HG03520 (cell line): Measurements from ENCODE around the gene GATAD2B.
"Not testable (repeated sequence)": the region's sequence is repeated elsewhere in the genome, so short reads cannot be mapped to it uniquely, and the experiment has no call there.

Source experiments
- ATAC-seq: cut with Tn5 transposase; IDR thresholded peaks from one replicate; pipeline ENCODE4 v1.9.1; 2021; ENCODE audit warnings: mild to moderate bottlenecking, moderate library complexity; ENCODE audit not compliant: unreplicated experiment

The GATAD2B gene

GRCh38 chr1:153798468-153798780, 124.3 kb downstream of the GATAD2B start:
- no peak for ATAC-seq

DNA sequence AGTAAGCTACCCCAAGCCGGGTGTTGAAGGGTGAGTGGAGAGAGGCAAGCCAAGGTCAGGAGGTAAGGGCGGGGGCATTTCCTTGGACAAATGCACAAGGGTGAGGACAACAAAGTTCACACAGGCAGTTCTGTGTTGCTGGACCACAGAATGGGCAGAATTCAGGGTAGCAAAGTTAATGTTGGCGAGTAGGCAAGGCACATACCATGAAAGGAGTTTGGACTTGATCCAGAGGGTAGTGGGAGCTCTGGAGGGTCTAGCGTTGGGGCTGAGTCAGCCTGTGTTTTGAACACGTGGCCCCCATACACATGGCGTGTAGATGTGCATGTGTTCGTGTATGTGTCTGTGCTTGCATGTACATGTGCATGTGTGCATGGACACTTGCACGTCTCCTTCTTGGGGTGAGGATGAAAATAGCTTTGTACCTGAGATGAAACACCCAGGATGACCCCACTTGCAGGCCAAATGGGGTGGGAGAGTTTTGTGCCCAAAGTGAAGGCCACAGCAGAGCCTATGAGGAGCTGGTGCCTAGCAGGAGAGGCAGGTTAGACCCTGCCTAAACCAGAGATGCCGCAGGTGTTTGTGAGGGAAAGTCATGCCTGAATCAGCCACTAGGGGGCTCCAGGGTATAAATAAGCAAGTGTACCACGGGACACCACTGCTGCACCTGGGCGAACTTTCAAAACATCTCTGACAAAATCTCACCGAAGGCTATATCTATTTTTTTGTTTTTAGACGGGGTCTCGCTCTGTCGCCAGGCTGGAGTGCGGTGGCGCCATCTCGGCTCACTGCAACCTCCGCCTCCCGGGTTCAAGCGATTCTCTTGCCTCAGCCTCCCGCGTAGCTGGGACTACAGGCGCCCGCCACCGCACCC, 125.7 kb downstream of the GATAD2B start:
- peak; percentile 52 for ATAC-seq

DNA sequence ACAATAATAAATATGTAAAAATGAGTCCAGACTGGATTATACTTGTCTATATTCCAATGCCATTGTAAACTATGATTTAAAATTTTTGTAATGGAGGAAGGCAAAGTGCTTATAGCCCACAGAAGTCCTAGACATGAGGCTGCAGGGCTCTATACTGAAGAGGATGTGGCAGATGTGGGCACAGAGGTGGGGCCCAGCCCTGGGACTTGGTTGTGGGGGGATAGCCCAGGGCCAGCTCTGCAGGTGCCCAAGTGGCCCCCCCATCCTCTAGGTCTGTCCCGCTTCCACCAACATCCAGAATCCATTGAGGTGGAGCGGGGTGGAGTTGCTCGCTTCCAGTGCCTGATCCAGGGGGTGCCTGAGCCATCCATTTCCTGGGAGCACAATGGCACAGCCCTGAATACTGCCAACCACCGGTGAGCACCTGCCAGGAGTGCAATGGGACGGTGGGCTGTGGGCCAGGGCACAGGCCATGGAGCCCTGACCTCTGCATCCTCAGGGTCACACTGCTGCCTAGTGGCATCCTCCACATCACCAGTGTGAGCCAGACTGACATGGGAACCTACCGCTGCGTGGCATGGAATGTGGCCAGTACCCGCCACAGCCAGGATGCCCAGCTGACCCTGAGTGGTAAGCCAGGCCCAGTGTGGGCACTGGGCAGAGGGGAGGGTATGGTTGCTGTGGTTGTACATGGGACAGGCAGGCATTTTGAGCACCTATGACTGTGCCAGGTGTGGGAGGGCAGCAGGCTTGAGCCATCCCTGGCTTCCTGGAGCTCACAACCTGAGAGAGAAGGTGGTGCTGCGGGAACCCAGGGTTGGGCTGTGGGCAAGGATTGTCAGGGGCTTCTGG, 126.6 kb downstream of the GATAD2B start:
- ATAC-seq = no peak

GRCh38 chr1:153795330-153795837, 127.4 kb downstream of the GATAD2B start:
- no peak for ATAC-seq

DNA sequence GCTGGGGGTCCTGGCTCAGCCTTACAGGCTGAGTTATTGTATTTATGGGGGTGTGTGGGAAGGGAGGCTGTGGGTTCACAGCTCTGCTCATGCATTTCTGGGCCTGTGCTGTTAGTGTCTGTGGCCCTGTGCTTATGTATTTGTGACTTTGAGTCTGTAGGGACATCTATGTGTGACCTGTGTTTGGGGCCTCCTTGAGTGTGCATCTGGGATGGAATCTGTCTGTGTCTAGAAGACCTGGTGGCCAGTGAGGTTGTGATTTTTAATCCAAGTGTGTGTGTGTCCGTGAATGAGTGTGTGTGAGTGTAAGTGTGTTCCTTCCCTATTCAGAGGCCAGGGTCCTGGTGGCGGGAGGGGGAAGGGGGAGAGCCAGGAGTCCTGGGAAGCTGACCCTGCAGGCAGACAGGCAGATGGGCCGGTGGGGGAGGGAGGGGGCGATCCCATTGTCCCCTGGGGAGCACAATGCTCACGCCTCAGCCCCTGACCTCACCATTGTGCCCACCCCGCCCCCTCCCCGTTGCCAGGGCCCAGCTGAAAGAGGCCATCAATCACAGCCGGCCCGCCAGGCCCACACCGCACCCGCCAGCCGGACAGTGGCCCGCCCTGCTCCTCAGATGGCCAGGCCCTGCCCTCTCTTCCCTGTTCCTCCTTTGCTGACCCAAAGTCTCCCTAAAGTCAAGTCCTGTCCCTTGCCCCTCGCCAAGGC, 128.0 kb downstream of the GATAD2B start:
- no peak for ATAC-seq

- no peak for ATAC-seq
These were observed 128.7 kb downstream of the GATAD2B start for GRCh38 chr1:153793973-153794615.

DNA sequence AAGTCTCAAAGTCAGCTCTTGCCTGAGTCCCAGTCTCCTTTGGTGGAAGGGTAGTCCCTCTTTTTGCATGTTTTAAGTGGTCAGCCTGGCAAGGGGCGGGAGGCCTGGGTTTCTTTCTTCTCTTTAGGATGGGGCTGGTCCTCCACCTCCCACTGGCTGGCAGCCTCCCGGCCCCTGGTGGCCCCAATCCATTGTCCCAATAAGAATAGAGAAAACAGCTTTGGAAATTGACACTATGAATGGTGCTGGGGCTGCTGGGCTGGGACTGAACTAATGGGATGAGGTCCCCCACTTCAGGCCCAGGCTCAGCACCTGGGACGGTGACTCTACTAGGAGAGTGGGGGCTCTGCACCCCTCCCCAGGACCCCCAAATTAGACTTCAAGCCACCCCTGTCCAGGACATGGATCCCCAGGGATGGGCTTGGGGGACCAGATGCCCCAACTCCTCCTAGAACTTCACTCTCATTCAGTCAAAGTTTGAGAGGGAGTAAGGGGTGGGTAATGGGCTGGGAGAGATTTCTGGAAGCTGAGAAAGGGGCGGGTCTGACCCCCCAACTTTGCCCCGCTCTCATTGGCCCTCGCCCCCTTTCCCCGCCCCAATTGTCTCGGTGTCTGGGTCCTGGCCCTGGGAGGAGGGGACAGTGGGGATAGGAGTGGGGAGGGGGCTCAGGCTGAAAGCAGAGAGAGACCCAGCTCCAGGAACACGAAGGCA, 129.4 kb downstream of the GATAD2B start:
- no peak for ATAC-seq

- no peak for ATAC-seq
These were observed 130.1 kb downstream of the GATAD2B start for GRCh38 chr1:153792631-153793041.

GRCh38 chr1:153791648-153792253, 131.0 kb downstream of the GATAD2B start:
- ATAC-seq = no peak

DNA sequence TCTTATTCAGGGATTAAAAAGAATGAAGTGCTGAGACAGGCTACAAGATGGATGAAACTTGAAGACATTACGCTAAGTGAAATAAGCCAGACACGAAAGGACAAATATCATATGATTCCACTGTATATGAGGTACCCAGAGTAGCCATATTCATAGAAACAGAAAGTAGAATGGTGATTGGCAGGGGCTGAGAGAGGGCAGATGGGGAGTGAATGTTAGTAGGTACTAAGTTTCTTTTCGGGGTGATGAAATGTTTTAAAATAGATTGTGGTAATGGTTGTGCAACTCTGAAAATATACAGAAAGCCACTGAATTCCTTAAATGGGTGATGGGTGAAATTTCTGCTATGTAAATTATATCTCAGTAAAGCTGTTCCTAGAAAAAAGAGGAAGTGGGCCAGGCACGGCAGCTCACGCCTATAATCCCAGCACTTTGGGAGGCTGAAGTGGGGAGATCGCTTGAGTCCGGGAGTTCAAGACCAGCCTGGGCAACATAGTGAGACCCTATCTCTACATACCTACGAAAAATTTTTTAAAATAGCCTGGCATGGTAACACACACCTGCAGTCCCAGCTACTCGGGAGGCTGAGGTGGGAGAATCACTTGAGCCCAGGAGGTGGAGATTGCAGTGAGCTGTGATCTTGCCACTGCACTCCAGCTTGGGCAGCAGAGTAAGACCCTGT, 131.7 kb downstream of the GATAD2B start:
- ATAC-seq = peak; percentile 82

- peak; percentile 5 for ATAC-seq
These were observed 132.3 kb downstream of the GATAD2B start for GRCh38 chr1:153790313-153790965.

- no peak for ATAC-seq
These were observed 133.2 kb downstream of the GATAD2B start for GRCh38 chr1:153789478-153790034.

- no peak for ATAC-seq
These were observed 136.6 kb downstream of the GATAD2B start for GRCh38 chr1:153786038-153786790.

DNA sequence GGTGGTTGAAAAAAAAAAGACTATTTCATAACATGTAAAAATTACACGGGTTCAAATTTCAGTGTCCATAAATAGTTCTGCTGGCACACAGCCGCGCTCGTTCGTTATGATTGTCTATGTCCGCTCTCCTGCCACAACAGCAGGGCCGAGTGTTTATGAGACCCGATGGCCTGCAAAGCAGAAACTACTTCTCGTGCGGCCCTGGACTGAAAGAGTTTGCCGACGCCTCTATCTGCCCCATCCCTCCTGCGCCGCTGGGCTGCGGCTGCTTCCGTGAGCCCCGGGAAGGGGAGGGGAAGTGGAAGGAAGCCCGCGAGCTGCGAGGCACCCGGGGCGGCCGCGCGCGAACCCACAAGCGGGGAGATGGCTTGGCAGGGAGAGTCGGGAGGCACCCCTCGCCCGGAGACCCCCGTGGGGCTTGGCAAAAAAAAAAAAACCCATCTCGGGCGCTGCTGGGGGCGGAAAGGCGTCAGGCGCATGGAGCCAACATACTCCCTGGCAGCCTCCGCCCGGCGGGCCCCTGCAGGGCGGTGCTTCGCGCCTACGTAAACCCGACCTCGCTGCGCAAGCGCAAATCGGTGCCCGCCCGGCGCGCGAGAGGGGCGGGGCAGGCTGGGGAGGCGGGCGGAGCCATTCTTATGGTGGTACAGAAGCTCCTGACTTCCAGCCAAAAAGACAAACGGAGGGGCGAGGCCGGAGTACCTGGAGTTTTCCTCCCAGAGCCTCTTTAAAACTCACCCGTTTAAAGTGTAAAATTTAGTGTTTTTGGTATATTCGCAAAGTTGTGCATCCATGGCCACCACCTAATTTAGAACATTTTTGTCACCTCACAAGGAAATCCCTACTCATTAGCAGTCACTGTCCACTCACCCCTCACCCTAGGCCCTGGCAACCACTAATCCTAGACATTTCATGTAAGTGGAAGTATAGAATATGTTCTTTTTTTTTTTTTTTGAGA, 139.3 kb downstream of the GATAD2B start:
- peak; percentile 88 for ATAC-seq

DNA sequence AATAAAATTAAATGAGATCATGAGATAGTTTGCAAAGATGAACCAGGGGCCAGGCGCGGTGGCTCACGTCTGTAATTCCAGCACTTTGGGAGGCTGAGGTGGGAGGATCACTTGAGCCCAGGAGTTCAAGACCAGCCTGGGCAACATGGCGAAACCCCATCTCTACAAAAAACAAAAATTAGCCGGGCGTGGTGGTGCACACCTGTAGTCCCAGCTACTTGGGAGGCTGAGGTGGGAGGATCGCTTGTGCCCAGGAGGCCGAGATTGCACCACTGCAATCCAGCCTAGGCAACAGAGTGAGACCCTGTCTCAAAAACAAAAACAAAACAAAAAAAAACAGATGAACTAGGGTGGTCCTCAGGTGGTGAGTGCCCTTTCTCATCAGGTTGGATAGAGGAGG, 140.1 kb downstream of the GATAD2B start:
- ATAC-seq = not testable (repeated sequence)

- ATAC-seq = no peak
These were observed 142.2 kb downstream of the GATAD2B start for GRCh38 chr1:153780551-153780950.
